ENCODE data around the gene LPA. TPM values are rescaled to one million over a fixed set of nuclear protein-coding genes. Genes with fewer than 3 reads are reported as not detected.

The LPA gene
- total RNA-seq, 1 experiment from 2014 or later: 0.13 TPM

DNA sequence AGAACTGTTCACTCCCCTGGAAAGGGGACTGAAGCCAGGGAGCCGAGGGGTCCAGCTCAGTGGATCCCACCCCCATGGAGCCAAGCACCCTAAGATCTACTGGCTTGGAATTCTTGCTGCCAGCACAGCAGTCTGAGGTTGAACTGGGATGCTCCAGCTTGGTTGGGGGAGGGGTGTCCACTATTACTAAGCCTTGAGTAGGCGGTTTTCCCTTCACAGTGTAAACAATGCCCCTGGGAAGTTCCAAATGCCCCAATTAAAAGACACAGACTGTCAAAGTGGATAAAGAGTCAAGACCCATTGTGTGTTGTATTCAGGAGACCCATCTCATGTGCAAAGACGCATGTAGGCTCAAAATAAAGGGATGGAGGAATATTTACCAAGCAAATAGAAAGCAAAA, 150.2 kb downstream of the LPA start:
- Histone ChIP-seq H4K20me1 (ENCODE audit: control insufficient read depth, insufficient read depth, insufficient read length) (no peaks in the 10 kb centered on the region), H4K91ac (ENCODE audit: insufficient read length, low read depth, low read length) (no peak overlapping the region), H3K14ac (ENCODE audit: insufficient read depth, low read length) (no peak overlapping the region), H3K18ac (ENCODE audit: insufficient read length, low read depth, low read length) (no peak overlapping the region), H3K79me1 (ENCODE audit: insufficient read depth, low read depth, low read length, poor library complexity, severe bottlenecking) (no peaks in the 10 kb centered on the region), H3K27me3 (ENCODE audit: insufficient read depth, low read length) (no peaks in the 10 kb centered on the region), H3K79me2 (ENCODE audit: insufficient read depth, low read length) (no peaks in the 10 kb centered on the region), H3K56ac (ENCODE audit: insufficient read length, low read depth, low read length) (no peak overlapping the region), H3K27ac (ENCODE audit: insufficient read length, low read depth, low read length) (no peak overlapping the region), H3T11ph (ENCODE audit: low read length) (no peak overlapping the region), H2AFZ (ENCODE audit: low read length) (no peak overlapping the region), H3K9ac (ENCODE audit: extremely low read depth, insufficient read length, low read length) (no peak overlapping the region), H3K23me2 (ENCODE audit: insufficient read length, low read depth, low read length, poor library complexity, severe bottlenecking) (no peaks in the 10 kb centered on the region), H2BK120ac (ENCODE audit: low read depth, low read length, poor library complexity, severe bottlenecking) (no peak overlapping the region), H4K5ac (ENCODE audit: insufficient read length, low read depth, low read length) (no peak overlapping the region), H2BK15ac (ENCODE audit: low read depth, low read length) (no peak overlapping the region), H2BK12ac (ENCODE audit: insufficient read length, low read depth, low read length) (no peak overlapping the region), H2AK5ac (ENCODE audit: insufficient read length, low read length) (no peak overlapping the region), H3K23ac (ENCODE audit: insufficient read length, low read depth, low read length) (no peak overlapping the region), H3K4me1 (ENCODE audit: insufficient read depth, low read length) (no peaks in the 10 kb centered on the region; the same call in 1 of the 2 replicates), H3K9me3 (ENCODE audit: control insufficient read depth, low read depth, low read length) (no peaks in the 10 kb centered on the region), H2BK5ac (ENCODE audit: insufficient read length, low read length) (no peak overlapping the region), H3K4me2 (ENCODE audit: insufficient read depth, insufficient read length, low read length) (no peak overlapping the region), H2BK20ac (ENCODE audit: low read depth, low read length, poor library complexity, severe bottlenecking) (no peak overlapping the region), H3K4ac (ENCODE audit: low read depth, low read length) (no peak overlapping the region), H4K8ac (replicated peaks; ENCODE audit: insufficient read length, low read depth, low read length) (no peak overlapping the region)
- peaks cover 9 to 16% of the 10 kb centered on the region in 2 experiments for H3K4me1 Mint-ChIP-seq
- TF ChIP-seq, protein P1, sequence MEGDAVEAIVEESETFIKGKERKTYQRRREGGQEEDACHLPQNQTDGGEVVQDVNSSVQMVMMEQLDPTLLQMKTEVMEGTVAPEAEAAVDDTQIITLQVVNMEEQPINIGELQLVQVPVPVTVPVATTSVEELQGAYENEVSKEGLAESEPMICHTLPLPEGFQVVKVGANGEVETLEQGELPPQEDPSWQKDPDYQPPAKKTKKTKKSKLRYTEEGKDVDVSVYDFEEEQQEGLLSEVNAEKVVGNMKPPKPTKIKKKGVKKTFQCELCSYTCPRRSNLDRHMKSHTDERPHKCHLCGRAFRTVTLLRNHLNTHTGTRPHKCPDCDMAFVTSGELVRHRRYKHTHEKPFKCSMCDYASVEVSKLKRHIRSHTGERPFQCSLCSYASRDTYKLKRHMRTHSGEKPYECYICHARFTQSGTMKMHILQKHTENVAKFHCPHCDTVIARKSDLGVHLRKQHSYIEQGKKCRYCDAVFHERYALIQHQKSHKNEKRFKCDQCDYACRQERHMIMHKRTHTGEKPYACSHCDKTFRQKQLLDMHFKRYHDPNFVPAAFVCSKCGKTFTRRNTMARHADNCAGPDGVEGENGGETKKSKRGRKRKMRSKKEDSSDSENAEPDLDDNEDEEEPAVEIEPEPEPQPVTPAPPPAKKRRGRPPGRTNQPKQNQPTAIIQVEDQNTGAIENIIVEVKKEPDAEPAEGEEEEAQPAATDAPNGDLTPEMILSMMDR (conservative IDR thresholded peaks at IDR 0.05): no peak
- peaks cover 5 to 11% of the 10 kb centered on the region in 2 experiments; a peak in 4 of 5 replicates for H3K9me3 Mint-ChIP-seq
- H3K36me3 Mint-ChIP-seq (ENCODE audit: insufficient read depth in 1 of 3, low read depth in 3 of 3): peaks cover 0 to 11% (median 5%) of the 10 kb centered on the region in 3 experiments; a peak in 2 of 7 replicates
- no peaks in the 10 kb centered on the region; the same call in 1 of the 2 replicates for H3K27me3 Mint-ChIP-seq (ENCODE audit: low read depth)
- no peak overlapping the region for H3K27ac Mint-ChIP-seq
- WGBS (ENCODE audit: extremely low coverage, insufficient read length, low lambda C conversion rate): no CpG with 5 or more reads among the region's 3 CpGs
- no peak overlapping the region for H3K4me3 Mint-ChIP-seq
- DNase-seq: no peak

All from H9 (cell line).